Neural crest cell (in vitro differentiated cells): Measurements from ENCODE around the gene USP33. TPM values are rescaled to one million over a fixed set of nuclear protein-coding genes. Genes with fewer than 3 reads are reported as not detected.

ENCODE experiments used
- DNase-seq: peaks from one replicate; pipeline ENCODE4 v3.0.0; 2021; ENCODE audit warnings: low read depth, mixed read lengths, low spot score
- H3K27ac Mint-ChIP-seq: one replicate; pipeline ENCODE4 v1.8.0; 2021; ENCODE audit warnings: mild to moderate bottlenecking, mixed read lengths; ENCODE audit not compliant: unreplicated experiment
- H3K27me3 Mint-ChIP-seq: 2 replicates; pipeline ENCODE4 v1.8.0; 2021; ENCODE audit warnings: low read depth, mild to moderate bottlenecking, mixed read lengths
- H3K36me3 Mint-ChIP-seq: 2 replicates; pipeline ENCODE4 v1.8.0; 2021; ENCODE audit warnings: low read depth, mild to moderate bottlenecking, mixed read lengths
- H3K4me1 Mint-ChIP-seq: 2 replicates; pipeline ENCODE4 v1.8.0; 2021; ENCODE audit warnings: mixed read lengths
- H3K4me3 Mint-ChIP-seq: one replicate; pipeline ENCODE4 v1.8.0; 2021; ENCODE audit warnings: mild to moderate bottlenecking, mixed read lengths
- H3K9me3 Mint-ChIP-seq: 2 replicates; pipeline ENCODE4 v1.8.0; 2021; ENCODE audit warnings: mixed read lengths
- total RNA-seq: library from RNA; stranded (reverse); gene quantifications from 2 replicates; pipeline ENCODE4 v1.2.1, GENCODE V29; 2021
- TF ChIP-seq, protein P1 (sequence below): fragments of 200-600 bp; sonication (generic); conservative IDR thresholded peaks from 2 replicates; pipeline ENCODE4 v1.5.0; 2021; ENCODE audit warnings: antibody characterized with exemption, mild to moderate bottlenecking

USP33 gene
- total RNA-seq, 1 donor from 2014 or later: 64.1 TPM

DNA sequence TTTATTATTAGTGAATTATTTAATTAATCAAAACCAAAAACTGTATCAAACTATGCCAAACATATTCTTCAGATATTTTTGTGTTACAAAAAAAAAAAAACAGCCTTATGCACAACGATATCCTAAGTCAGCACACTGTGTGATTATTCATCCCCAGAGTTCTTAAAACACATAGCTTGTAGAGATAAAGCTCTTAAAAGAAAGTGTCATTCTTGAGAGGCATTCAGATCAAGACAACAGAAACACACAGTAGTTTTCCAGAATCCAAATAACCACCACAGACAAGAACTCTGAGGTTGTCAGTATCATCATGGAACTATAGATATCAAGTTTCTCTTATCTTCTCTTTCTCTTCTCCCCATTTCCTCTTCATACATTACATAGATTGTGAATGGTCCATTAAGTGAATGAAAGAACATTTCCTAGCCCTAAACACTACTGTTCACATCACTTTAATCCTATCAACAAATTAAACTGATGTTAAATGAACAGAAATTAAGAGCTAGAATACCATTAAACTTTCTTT lies 90.7 kb downstream of the USP33 start:
- no peaks in the 10 kb centered on the region for H3K27me3 Mint-ChIP-seq
- no peak overlapping the region for H3K27ac Mint-ChIP-seq
- no peaks in the 10 kb centered on the region for H3K9me3 Mint-ChIP-seq
- TF ChIP-seq, protein P1, sequence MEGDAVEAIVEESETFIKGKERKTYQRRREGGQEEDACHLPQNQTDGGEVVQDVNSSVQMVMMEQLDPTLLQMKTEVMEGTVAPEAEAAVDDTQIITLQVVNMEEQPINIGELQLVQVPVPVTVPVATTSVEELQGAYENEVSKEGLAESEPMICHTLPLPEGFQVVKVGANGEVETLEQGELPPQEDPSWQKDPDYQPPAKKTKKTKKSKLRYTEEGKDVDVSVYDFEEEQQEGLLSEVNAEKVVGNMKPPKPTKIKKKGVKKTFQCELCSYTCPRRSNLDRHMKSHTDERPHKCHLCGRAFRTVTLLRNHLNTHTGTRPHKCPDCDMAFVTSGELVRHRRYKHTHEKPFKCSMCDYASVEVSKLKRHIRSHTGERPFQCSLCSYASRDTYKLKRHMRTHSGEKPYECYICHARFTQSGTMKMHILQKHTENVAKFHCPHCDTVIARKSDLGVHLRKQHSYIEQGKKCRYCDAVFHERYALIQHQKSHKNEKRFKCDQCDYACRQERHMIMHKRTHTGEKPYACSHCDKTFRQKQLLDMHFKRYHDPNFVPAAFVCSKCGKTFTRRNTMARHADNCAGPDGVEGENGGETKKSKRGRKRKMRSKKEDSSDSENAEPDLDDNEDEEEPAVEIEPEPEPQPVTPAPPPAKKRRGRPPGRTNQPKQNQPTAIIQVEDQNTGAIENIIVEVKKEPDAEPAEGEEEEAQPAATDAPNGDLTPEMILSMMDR: no peak
- no peak overlapping the region for H3K4me3 Mint-ChIP-seq
- DNase-seq: no peak
- H3K4me1 Mint-ChIP-seq: peaks cover 33% of the 10 kb centered on the region
- no peaks in the 10 kb centered on the region for H3K36me3 Mint-ChIP-seq

DNA sequence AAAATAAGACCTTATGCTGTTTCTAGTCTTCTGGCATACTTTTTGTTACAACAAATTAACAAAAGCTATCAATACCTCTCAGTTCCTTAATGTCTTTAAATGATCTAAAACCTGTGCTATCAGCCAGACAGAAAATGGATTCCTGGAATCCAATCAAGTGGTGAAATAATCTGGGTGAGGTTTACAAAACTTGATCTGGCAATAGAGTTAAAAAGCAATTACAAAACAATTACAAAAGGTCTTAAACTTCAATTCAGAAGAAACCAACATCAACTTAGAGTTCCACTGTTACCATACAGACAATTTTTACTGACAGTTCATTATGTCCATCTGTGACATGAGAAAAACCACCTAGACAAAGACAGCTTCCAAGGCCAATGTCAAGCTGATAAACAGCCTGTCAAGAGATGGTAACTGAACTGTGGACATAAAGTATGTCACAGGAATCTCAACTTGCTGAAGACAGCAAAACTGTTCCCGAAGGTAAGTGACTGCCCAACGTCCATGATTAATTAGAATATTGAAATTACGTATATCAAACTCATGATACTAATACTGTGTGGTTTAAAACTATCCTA lies 94.6 kb downstream of the USP33 start:
- no peak for DNase-seq
- Mint-ChIP-seq H3K4me1 (peaks cover 6% of the 10 kb centered on the region), H3K27ac (no peak overlapping the region), H3K27me3 (no peaks in the 10 kb centered on the region), H3K9me3 (no peaks in the 10 kb centered on the region), H3K36me3 (peaks cover 3% of the 10 kb centered on the region), H3K4me3 (no peak overlapping the region)
- TF ChIP-seq, protein P1: no peak

DNA sequence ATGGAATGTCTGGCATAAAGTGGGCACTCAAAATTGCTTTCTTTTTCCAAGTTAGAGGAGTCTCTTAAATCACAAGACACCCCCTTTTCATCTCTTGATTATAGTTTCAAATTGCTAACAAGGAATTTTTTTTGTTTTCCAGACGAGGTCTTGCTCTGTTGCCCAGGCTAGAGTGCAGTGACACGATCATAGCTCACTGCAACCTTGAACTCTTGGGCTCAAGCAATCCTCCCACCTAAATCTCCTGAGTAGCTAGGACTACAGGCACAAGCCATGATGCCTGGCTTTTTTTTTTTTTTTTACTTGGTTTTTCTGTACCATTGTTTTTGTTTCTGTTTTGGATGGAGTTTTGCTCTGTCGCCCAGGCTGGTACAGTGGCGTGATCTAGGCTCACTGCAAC lies 98.0 kb downstream of the USP33 start:
- no peak for DNase-seq
- H3K27ac Mint-ChIP-seq: no peak overlapping the region
- H3K27me3 Mint-ChIP-seq: no peaks in the 10 kb centered on the region
- H3K36me3 Mint-ChIP-seq: peaks cover 3% of the 10 kb centered on the region
- H3K4me1 Mint-ChIP-seq: no peaks in the 10 kb centered on the region
- TF ChIP-seq, protein P1: no peak
- no peak overlapping the region for H3K4me3 Mint-ChIP-seq
- H3K9me3 Mint-ChIP-seq: no peaks in the 10 kb centered on the region

DNA sequence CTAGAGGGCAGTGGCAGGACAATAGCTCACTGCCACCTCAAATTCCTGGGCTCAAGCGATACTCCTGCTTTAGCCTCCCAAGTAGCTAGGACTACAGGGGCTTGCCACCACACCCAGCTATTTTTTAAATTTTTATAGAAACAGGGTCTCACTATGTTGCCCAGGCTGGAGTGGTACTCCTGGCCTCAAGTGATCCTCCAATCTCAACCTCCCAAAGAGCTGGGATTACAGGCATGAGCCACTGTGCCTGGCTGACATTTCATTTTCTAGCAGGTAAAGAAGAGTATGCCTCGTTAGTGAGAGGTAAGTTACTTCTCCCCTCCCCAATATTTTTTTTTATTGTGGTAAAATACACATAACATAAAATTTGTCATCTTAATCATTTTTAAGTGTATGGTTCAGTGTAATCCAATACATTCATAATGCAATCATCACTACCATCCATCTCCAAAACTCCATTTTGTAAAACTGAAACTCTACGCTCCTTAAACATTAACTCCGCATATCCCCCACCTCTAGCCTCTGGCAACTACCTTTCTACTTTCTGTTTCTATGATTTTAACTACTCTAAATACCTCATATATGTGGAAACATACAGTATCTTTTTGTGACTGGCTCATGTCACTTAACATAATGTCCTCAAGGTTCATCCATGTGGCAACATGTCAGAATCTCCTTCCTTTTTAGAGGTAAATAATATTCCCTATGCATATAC lies 99.6 kb downstream of the USP33 start:
- Mint-ChIP-seq H3K27ac (no peak overlapping the region), H3K9me3 (no peaks in the 10 kb centered on the region), H3K4me1 (no peaks in the 10 kb centered on the region), H3K36me3 (peaks cover 5% of the 10 kb centered on the region), H3K27me3 (no peaks in the 10 kb centered on the region), H3K4me3 (no peak overlapping the region)
- no peak for DNase-seq
- TF ChIP-seq, protein P1: no peak

DNA sequence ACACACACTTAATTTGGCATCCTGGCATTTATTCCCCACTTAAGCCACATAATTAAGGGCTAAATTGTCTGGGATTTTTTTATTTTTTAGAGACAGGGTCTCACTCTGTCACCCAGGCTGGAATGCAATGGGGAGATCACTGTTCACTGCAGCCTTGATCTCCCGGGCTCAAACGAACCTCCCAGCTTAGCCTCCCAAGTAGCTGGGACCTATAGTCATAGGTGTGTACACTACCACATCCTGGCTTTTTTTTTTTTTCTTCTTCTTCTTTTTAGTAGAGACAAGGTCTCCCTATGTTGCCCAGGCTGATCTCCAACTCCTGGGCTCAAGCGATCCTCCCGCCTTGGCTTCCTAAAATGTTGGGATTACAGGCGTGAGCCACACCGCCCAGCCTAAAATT lies 101.4 kb downstream of the USP33 start:
- H3K9me3 Mint-ChIP-seq: no peaks in the 10 kb centered on the region
- TF ChIP-seq, protein P1: no peak

More for the DNA sequence above, 101.4 kb downstream of the USP33 start:
- no peak overlapping the region for H3K27ac Mint-ChIP-seq
- no peaks in the 10 kb centered on the region for H3K4me1 Mint-ChIP-seq
- H3K27me3 Mint-ChIP-seq: no peaks in the 10 kb centered on the region
- H3K36me3 Mint-ChIP-seq: peaks cover 4% of the 10 kb centered on the region
- no peak overlapping the region for H3K4me3 Mint-ChIP-seq
- no peak for DNase-seq
